IMR-90 (cell line): ENCODE data around the gene GGNBP2. TPM values are rescaled to one million over a fixed set of nuclear protein-coding genes. Genes with fewer than 3 reads are reported as not detected.

Experiments used
- ATAC-seq: fragments of 200-7000 bp; cut with Tn5 transposase; 2 replicates; pipeline ENCODE4 v1.9.1; 2020; ENCODE audit warnings: low read depth, mild to moderate bottlenecking, moderate library complexity
- BruUV-seq: library from RNA; stranded (reverse); fragments of 400-500 nt; replicated peaks from 2 replicates; lab custom pipeline; 2021; lab: Mats Ljungman, UMichigan
- CTCF ChIA-PET: fragments of 300-600 bp; formaldehyde crosslinking; extraction: SDS; loops from one replicate; lab custom pipeline; 2021; ENCODE audit warnings: antibody characterized with exemption; lab: Yijun Ruan, JAX
- POLR2A ChIA-PET: fragments of 300-600 bp; sonication (Branson Sonifier 250); formaldehyde crosslinking; loops from one replicate; lab custom pipeline; 2022; ENCODE audit warnings: antibody characterized with exemption; ENCODE audit not compliant: unreplicated experiment; lab: Charles Lee
- DNase-seq: peaks from one replicate; pipeline ENCODE4 v3.0.0; 2013
- H2AFZ ChIP-seq: replicated peaks from 2 replicates; pipeline ENCODE3; 2013; ENCODE audit warnings: low read length, mild to moderate bottlenecking; ENCODE audit not compliant: poor library complexity
- H2AK5ac ChIP-seq: 2 replicates; pipeline ENCODE4 v1.6.1; 2013; ENCODE audit warnings: low read depth, low read length, inconsistent platforms
- H2AK9ac ChIP-seq: replicated peaks from 2 replicates; pipeline ENCODE3; 2013; ENCODE audit warnings: mild to moderate bottlenecking, low read depth, low read length, moderate library complexity; ENCODE audit not compliant: poor library complexity
- H2BK120ac ChIP-seq: 2 replicates; pipeline ENCODE4 v1.6.1; 2013; ENCODE audit warnings: low read depth, low read length, inconsistent platforms
- H2BK15ac ChIP-seq: 3 replicates; pipeline ENCODE4 v1.6.1; 2013; ENCODE audit warnings: low read depth, low read length, inconsistent platforms
- H2BK20ac ChIP-seq: 2 replicates; pipeline ENCODE4 v1.6.1; 2013; ENCODE audit warnings: low read depth, mild to moderate bottlenecking, inconsistent platforms, low read length, moderate library complexity
- H2BK5ac ChIP-seq: 2 replicates; pipeline ENCODE4 v1.6.1; 2013; ENCODE audit warnings: mild to moderate bottlenecking, low read depth, low read length, inconsistent platforms; ENCODE audit not compliant: poor library complexity, severe bottlenecking
- H3K14ac ChIP-seq: replicated peaks from 2 replicates; pipeline ENCODE4 v1.6.1; 2013; ENCODE audit warnings: low read depth, low read length, inconsistent platforms
- H3K18ac ChIP-seq: 2 replicates; pipeline ENCODE4 v1.6.1; 2013; ENCODE audit warnings: low read depth, low read length, control low read depth
- H3K23ac ChIP-seq: 2 replicates; pipeline ENCODE4 v1.6.1; 2013; ENCODE audit warnings: low read depth, low read length, inconsistent platforms
- H3K27ac ChIP-seq: 2 replicates; pipeline ENCODE4 v1.5.1; 2013; ENCODE audit warnings: mild to moderate bottlenecking, control low read depth, low read length; ENCODE audit not compliant: insufficient read depth
- H3K27me3 ChIP-seq: 2 replicates; pipeline ENCODE4 v1.6.1; 2013; ENCODE audit warnings: low read length; ENCODE audit not compliant: control insufficient read depth, insufficient read depth
- H3K36me3 ChIP-seq: 2 replicates; pipeline ENCODE4 v1.6.1; 2013; ENCODE audit warnings: low read length, mixed read lengths; ENCODE audit not compliant: control insufficient read depth, insufficient read depth
- H3K4ac ChIP-seq: 2 replicates; pipeline ENCODE4 v1.6.1; 2013; ENCODE audit warnings: low read depth, low read length, inconsistent platforms
- H3K4me1 ChIP-seq: 2 replicates; pipeline ENCODE4 v1.6.1; 2013; ENCODE audit warnings: low read length, mixed read lengths; ENCODE audit not compliant: control insufficient read depth, insufficient read depth
- H3K4me2 ChIP-seq: 2 replicates; pipeline ENCODE4 v1.6.1; 2013; ENCODE audit warnings: low read depth, mild to moderate bottlenecking, control low read depth, low read length, moderate library complexity
- H3K4me3 ChIP-seq: 2 replicates; pipeline ENCODE4 v1.5.1; 2013; ENCODE audit warnings: low read depth, mild to moderate bottlenecking, control low read depth, low read length, moderate library complexity; ENCODE audit not compliant: insufficient read depth
- H3K56ac ChIP-seq: 2 replicates; pipeline ENCODE4 v1.6.1; 2013; ENCODE audit warnings: low read length, inconsistent platforms; ENCODE audit not compliant: insufficient read depth; ENCODE audit errors: extremely low read depth
- H3K79me1 ChIP-seq, 2 experiments: 2 replicates each; pipeline ENCODE4 v1.6.1; 2013; ENCODE audit warnings: low read length in 2 of 2, inconsistent platforms in 1 of 2, low read depth in 1 of 2
- H3K9ac ChIP-seq: 2 replicates; pipeline ENCODE4 v1.6.1; 2013; ENCODE audit warnings: low read depth, low read length, control low read depth
- H3K9me1 ChIP-seq: 2 replicates; pipeline ENCODE4 v1.6.1; 2013; ENCODE audit warnings: low read length, inconsistent platforms; ENCODE audit not compliant: insufficient read depth
- H3K9me3 ChIP-seq: 2 replicates; pipeline ENCODE4 v1.6.1; 2013; ENCODE audit warnings: low read length; ENCODE audit not compliant: control insufficient read depth, insufficient read depth
- H4K20me1 ChIP-seq: 2 replicates; pipeline ENCODE4 v1.6.1; 2013; ENCODE audit warnings: low read length, inconsistent platforms; ENCODE audit not compliant: insufficient read depth
- H4K5ac ChIP-seq: 2 replicates; pipeline ENCODE4 v1.6.1; 2013; ENCODE audit warnings: mild to moderate bottlenecking, low read depth, low read length, control low read depth
- H4K8ac ChIP-seq, 2 experiments: 2 replicates each; pipeline ENCODE4 v1.6.1; 2013; ENCODE audit warnings: low read depth in 2 of 2, low read length in 2 of 2, control low read depth in 1 of 2, inconsistent platforms in 1 of 2
- H4K91ac ChIP-seq: 2 replicates; pipeline ENCODE4 v1.6.1; 2013; ENCODE audit warnings: low read depth, low read length, inconsistent platforms; ENCODE audit not compliant: insufficient read depth
- CEBPB ChIP-seq: IDR thresholded peaks from 2 replicates; pipeline ENCODE4 v1.6.1; 2012; ENCODE audit warnings: low read depth, low read length, improper control_type of control experiment
- CHD1 ChIP-seq: IDR thresholded peaks from 2 replicates; pipeline ENCODE4 v1.6.1; 2012; ENCODE audit warnings: low read depth, low read length, improper control_type of control experiment
- ELK1 ChIP-seq: fragments of 150-350 bp; IDR thresholded peaks from 2 replicates; pipeline ENCODE4 v1.6.1; 2016; ENCODE audit warnings: low read depth, mild to moderate bottlenecking, low read length, moderate library complexity, borderline replicate concordance
- FOS ChIP-seq: fragments of 150-350 bp; IDR thresholded peaks from 2 replicates; pipeline ENCODE4 v1.6.1; 2016; ENCODE audit warnings: low read depth, low read length
- MAFK ChIP-seq: IDR thresholded peaks from 2 replicates; pipeline ENCODE4 v1.6.1; 2012; ENCODE audit warnings: low read depth, low read length, improper control_type of control experiment
- MAZ ChIP-seq: IDR thresholded peaks from 2 replicates; pipeline ENCODE4 v1.6.1; 2012; ENCODE audit warnings: low read depth, mild to moderate bottlenecking, low read length, improper control_type of control experiment, moderate library complexity, borderline replicate concordance
- MXI1 ChIP-seq: IDR thresholded peaks from 2 replicates; pipeline ENCODE4 v1.6.1; 2012; ENCODE audit warnings: low read depth, mild to moderate bottlenecking, low read length, moderate library complexity, borderline replicate concordance
- NFE2L2 ChIP-seq: fragments of 150-350 bp; IDR thresholded peaks from 2 replicates; pipeline ENCODE4 v1.6.1; 2016; ENCODE audit warnings: low read depth, mild to moderate bottlenecking, low read length
- POLR2A ChIP-seq: IDR thresholded peaks from 2 replicates; pipeline ENCODE4 v1.6.1; 2012; ENCODE audit warnings: mild to moderate bottlenecking, low read depth, low read length
- RAD21 ChIP-seq: IDR thresholded peaks from 2 replicates; pipeline ENCODE4 v1.6.1; 2012; ENCODE audit warnings: low read length, improper control_type of control experiment
- RCOR1 ChIP-seq: IDR thresholded peaks from 2 replicates; pipeline ENCODE4 v1.6.1; 2012; ENCODE audit warnings: mild to moderate bottlenecking, low read length, improper control_type of control experiment; ENCODE audit not compliant: insufficient replicate concordance
- RFX5 ChIP-seq: IDR thresholded peaks from 2 replicates; pipeline ENCODE4 v1.8.0; 2012; ENCODE audit warnings: low read depth, mild to moderate bottlenecking, low read length, moderate library complexity
- SMC3 ChIP-seq: fragments of 150-350 bp; IDR thresholded peaks from 2 replicates; pipeline ENCODE4 v1.6.1; 2016; ENCODE audit warnings: low read depth, mild to moderate bottlenecking, antibody characterized with exemption, low read length, moderate library complexity
- WGBS, 2 experiments: methylation state at CpG; one replicate each; pipeline versions ENCODE4 v1.1.5 to v1.1.7; 2013; ENCODE audit warnings: missing lambda C conversion rate in 2 of 2; ENCODE audit not compliant: insufficient read length in 1 of 2; ENCODE audit errors: extremely low coverage in 2 of 2; 5-methylcytosine and 5-hydroxymethylcytosine counted together
- dilution Hi-C: fragments of 300-500 bp; cut with HindIII; formaldehyde crosslinking; loops from one replicate; pipeline ENCODE4 v1.14.3; 2018; ENCODE audit warnings: low sequenced_read_pairs; ENCODE audit not compliant: unreplicated experiment
- in situ Hi-C: fragments of 300-500 bp; cut with MboI; formaldehyde crosslinking; loops from 3 replicates; pipeline ENCODE4 v1.14.3; 2019; ENCODE audit warnings: low sequenced_read_pairs, inconsistent platforms, mixed read lengths
- intact Hi-C: fragments of 100-400 bp; cut with micrococcal nuclease; formaldehyde crosslinking; loops from 2 replicates; pipeline ENCODE4 v1.10.0; 2022
- polyA plus RNA-seq, 3 experiments: library from polyadenylated mRNA; depleted of rRNA; stranded (reverse); fragments of >200 nt; gene quantifications; 2 replicates each; pipeline ENCODE4 v1.2.3, GENCODE V29; 2012; ENCODE audit warnings: low replicate concordance in 1 of 3
- total RNA-seq: library from RNA; depleted of rRNA; stranded (reverse); fragments of >200 nt; gene quantifications from 2 replicates; pipeline ENCODE4 v1.2.3, GENCODE V29; 2012
- TF ChIP-seq, protein P1 (sequence below): fragments of 150-350 bp; IDR thresholded peaks from 2 replicates; pipeline ENCODE4 v1.6.1; 2017; ENCODE audit warnings: mild to moderate bottlenecking, antibody characterized with exemption, low read length, low read depth
- TF ChIP-seq, protein P2 (sequence below): conservative IDR thresholded peaks from 2 replicates; pipeline ENCODE4 v1.5.1; 2012; ENCODE audit warnings: mild to moderate bottlenecking, low read depth, low read length, improper control_type of control experiment

The GGNBP2 gene
- total and polyA plus RNA-seq, 2 of the 4 experiments (the other 2 are of a cell fraction), result 40.7 to 56.2 TPM

- CTCF ChIA-PET, result interaction anchor here (0.7 to 1.8 kb wide), 11 partner anchors 8 to 770 kb away, joined by 3 to 6 read pairs (median 3); no protein-coding TSS in a partner anchor
- no peak overlapping the region for H4K5ac ChIP-seq
- H3K4me3 ChIP-seq, result peak overlapping the region; percentile 79
- H3K4me1 ChIP-seq, result peaks cover 6% of the 10 kb centered on the region
- BruUV-seq, result no TSS peak
- H3K9ac ChIP-seq, result peak overlapping the region; percentile 69
- no peak overlapping the region for H4K8ac ChIP-seq
- peak overlapping the region; percentile 51; the same call in 1 of the 2 replicates for H3K14ac ChIP-seq
- H3K18ac ChIP-seq, result no peak overlapping the region
- no peak overlapping the region for H2BK5ac ChIP-seq
- peak overlapping the region; percentile 55; the same call in 1 of the 2 replicates for H3K23ac ChIP-seq
- POLR2A ChIA-PET, result no interaction called here
- H3K79me1 ChIP-seq, result peaks cover 27 to 53% of the 10 kb centered on the region in 2 experiments
- no peaks in the 10 kb centered on the region for H3K27me3 ChIP-seq
- ATAC-seq (peak; percentile 30), DNase-seq (peak; percentile 69)
- no peak overlapping the region for H3K27ac ChIP-seq
- H2BK20ac ChIP-seq, result no peak overlapping the region
- H3K4me2 ChIP-seq, result peak overlapping the region; percentile 88
- no CpG with 5 or more reads among the region's 5 CpGs for WGBS, 2 experiments
- H3K56ac ChIP-seq, result no peak overlapping the region; the same call in 1 of the 2 replicates
- no peak overlapping the region for H4K91ac ChIP-seq
- intact Hi-C loops, result loop anchor here (1.0 to 5.0 kb wide), 4 partner anchors 444 to 889 kb away; no protein-coding TSS in a partner anchor
- dilution Hi-C loops, result no loop called here
- no peak overlapping the region for H2AK9ac ChIP-seq
- H3K4ac ChIP-seq, result 0 out of 2 replicates have a peak overlapping the region, but pooled peaks have one; percentile 56
- peaks cover 14% of the 10 kb centered on the region for H4K20me1 ChIP-seq
- no peak overlapping the region for H2BK120ac ChIP-seq
- in situ Hi-C loops, result loop anchor here (10.0 kb wide), 1 partner anchor 772 kb away; the partner anchor contains the start of gene C17orf78
- H3K9me3 ChIP-seq, result no peaks in the 10 kb centered on the region
- H2BK15ac ChIP-seq, result no peak overlapping the region
- 0 out of 2 replicates have a peak, but pooled peaks cover 7% of the 10 kb centered on the region for H3K9me1 ChIP-seq
- peak overlapping the region; percentile 98 for H2AFZ ChIP-seq
- peak overlapping the region; percentile 68; the same call in 1 of the 2 replicates for H2AK5ac ChIP-seq
- H3K36me3 ChIP-seq, result peaks cover under 1% of the 10 kb centered on the region; the same call in 1 of the 2 replicates
- peak; percentile 68 for TF ChIP-seq MAZ
- TF ChIP-seq NFE2L2, result no peak
- TF ChIP-seq, protein P1, sequence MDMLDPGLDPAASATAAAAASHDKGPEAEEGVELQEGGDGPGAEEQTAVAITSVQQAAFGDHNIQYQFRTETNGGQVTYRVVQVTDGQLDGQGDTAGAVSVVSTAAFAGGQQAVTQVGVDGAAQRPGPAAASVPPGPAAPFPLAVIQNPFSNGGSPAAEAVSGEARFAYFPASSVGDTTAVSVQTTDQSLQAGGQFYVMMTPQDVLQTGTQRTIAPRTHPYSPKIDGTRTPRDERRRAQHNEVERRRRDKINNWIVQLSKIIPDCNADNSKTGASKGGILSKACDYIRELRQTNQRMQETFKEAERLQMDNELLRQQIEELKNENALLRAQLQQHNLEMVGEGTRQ, result no peak
- no peak for TF ChIP-seq FOS
- TF ChIP-seq MXI1, result no peak
- TF ChIP-seq RFX5, result no peak
- no peak for TF ChIP-seq CEBPB
- TF ChIP-seq CHD1, result no peak
- TF ChIP-seq SMC3, result peak; percentile 47
- no peak for TF ChIP-seq RCOR1
- peak; percentile 76 for TF ChIP-seq RAD21
- TF ChIP-seq POLR2A, result no peak
- TF ChIP-seq ELK1, result no peak
- TF ChIP-seq, protein P2, sequence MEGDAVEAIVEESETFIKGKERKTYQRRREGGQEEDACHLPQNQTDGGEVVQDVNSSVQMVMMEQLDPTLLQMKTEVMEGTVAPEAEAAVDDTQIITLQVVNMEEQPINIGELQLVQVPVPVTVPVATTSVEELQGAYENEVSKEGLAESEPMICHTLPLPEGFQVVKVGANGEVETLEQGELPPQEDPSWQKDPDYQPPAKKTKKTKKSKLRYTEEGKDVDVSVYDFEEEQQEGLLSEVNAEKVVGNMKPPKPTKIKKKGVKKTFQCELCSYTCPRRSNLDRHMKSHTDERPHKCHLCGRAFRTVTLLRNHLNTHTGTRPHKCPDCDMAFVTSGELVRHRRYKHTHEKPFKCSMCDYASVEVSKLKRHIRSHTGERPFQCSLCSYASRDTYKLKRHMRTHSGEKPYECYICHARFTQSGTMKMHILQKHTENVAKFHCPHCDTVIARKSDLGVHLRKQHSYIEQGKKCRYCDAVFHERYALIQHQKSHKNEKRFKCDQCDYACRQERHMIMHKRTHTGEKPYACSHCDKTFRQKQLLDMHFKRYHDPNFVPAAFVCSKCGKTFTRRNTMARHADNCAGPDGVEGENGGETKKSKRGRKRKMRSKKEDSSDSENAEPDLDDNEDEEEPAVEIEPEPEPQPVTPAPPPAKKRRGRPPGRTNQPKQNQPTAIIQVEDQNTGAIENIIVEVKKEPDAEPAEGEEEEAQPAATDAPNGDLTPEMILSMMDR, result peak; percentile 78
- TF ChIP-seq MAFK, result no peak
Measured at GRCh38 chr17:36602924-36603384, 58.2 kb downstream of the GGNBP2 start.
